HuH-7 (cell line): Measurements from ENCODE around the gene PKNOX1.
"Not testable (repeated sequence)": the region's sequence is repeated elsewhere in the genome, so short reads cannot be mapped to it uniquely, and the experiment has no call there.

Experiments
- DNase-seq: peaks from one replicate; pipeline ENCODE4 v3.0.0; 2011; ENCODE audit warnings: low spot score

Gene PKNOX1

GRCh38 chr21:42956824-42957630 lies 17.3 kb upstream of the PKNOX1 start:
- DNase-seq: no peak

DNA sequence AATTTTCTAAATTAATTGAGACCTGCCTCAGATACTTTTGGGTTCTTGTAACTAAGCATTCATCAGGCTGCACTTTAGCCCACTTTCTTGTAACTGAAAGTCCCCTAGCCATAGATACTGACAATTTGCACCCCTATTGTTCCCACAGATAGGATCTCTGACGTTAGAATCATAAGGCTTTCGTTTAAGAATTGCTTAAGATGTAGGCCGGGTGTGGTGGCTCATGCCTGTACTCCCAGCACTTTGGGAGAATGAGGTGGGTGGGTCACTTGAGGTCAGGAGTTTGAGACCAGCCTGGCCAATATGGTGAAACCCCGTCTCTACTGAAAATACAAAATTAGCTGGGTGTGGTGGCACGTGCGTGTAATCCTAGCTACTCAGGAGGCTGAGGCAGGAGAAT lies 16.2 kb upstream of the PKNOX1 start:
- DNase-seq: not testable (repeated sequence)

DNA sequence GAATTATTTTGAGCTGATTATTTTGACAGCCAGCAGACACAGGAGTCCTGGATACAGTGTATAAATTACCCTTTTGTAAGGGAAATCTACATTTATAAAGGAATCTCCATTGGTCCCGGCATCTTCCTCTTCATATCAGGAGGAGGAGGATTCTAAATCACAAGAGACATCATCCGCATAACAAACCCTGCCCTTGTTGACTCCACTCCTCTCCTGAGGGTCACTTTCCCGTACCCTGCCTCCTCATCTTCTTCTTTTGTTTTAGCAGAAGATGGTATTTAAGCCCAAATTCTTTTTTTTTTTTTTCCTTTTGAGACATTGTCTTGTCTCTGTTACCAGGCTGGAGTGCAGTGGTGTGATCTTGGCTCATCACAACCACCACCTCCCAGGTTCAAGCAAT lies 14.6 kb upstream of the PKNOX1 start:
- no peak for DNase-seq

DNA sequence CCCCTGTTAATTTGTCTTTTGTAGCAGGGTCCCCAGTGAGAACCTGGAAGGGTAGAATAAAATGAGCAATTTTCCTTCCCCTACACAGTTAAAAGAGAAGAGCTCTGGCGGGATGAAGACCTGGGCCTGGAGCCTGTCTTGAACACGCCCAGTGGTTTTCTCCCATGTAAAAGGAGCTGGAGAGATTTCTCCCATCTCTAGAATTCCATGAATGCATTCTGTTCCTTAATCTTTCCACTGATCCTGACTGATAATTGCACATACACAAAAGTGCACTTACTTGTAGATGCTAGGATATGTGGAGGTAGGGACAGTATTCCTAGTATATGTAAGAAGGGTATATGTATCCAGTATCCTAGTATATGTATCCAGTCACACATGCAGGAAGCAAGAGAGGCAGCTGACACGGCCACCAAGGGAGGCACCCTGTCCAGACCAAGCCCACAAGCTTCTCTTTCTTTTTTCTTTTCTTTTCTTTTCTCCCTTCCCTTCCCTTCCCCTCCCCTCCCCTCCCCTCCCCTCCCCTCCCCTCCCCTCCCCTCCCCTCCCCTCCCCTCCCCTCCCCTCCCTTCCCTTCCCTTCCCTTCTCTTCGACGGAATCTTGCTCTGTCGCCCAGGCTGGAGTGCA lies 11.9 kb upstream of the PKNOX1 start:
- no peak for DNase-seq

DNA sequence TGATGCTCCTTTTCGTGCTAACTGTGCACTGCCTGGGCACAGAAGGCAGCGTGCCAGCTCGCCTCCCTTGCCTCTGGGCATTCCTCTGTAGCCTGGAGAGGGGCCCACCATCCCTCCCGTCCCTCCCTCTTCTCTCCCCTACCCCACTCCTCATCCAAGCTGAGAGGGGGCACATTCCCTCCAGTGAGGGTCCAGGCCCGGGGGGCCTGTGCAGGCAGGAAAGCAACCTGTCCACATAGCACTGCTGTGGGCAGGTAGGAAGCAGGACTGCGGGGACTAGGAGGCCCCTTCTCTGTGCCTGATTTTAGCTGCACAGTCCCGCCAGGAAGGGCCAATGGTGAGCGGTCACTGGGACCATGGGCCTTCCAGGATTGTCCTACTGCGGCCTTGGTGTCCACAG lies 10.3 kb upstream of the PKNOX1 start:
- DNase-seq: no peak

- DNase-seq: no peak
These were observed 9.7 kb upstream of the PKNOX1 start for GRCh38 chr21:42964546-42965210.

- DNase-seq: no peak
These were observed 9.2 kb upstream of the PKNOX1 start for GRCh38 chr21:42965211-42965560.

GRCh38 chr21:42967616-42968015 lies 6.7 kb upstream of the PKNOX1 start:
- DNase-seq: not testable (repeated sequence)

GRCh38 chr21:42969193-42969600 lies 5.2 kb upstream of the PKNOX1 start:
- no peak for DNase-seq

GRCh38 chr21:42970946-42971653 lies 3.3 kb upstream of the PKNOX1 start:
- no peak for DNase-seq

DNA sequence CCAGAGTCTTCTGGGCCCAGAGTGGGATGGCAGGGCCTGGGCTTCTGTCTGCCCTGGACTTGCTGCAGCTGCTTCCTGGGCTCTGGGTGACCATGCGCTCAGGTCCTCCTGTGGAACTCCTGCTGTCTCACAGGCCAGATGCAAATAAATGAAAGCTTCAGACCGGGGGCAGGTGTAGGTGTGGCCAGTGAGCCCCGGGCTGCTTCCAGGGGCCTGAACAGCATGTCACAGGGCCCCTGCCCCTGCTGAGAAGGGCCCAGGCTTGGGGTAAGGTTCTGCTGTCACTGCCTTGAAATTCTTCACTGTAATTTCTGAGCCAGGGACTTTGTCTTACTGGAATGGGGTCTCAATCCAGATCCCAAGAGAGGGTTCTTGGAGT lies 2.5 kb upstream of the PKNOX1 start:
- DNase-seq: peak; percentile 59

DNA sequence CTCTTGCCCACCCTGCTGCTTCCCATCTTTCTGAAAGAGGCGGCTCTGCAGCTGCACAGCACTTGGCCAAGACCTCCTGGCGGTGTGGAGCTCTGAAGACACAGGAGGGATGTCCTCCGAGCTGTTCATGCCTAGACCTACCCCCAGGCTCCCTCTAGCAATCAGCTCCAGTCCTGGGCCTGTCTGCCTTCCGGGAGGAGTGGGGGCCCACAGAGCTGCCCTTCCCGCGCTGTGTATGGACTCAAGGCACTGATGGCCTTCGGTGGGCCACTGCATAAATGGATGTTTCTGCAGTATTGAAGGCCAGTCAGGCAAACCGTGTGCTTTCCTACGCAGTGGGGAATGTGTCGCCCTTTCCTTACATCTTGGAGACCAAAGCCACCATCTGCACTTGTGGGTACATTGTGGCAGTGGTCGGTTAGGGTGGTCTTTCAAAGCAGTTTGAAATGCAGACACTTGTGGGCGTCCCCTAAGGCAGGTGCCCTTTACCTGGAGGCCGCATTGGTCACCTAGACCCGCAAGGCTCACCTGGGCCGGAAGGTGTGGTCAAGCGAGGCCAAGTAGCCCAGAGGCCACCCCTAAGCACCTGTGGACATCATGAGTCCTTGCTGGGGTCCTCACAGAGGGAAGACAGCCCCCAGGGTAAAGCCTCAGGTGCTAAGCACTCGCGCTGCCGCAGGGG lies 912 bp upstream of the PKNOX1 start:
- no peak for DNase-seq

- DNase-seq: peak; percentile 52
These were observed 764 bp downstream of the PKNOX1 start for GRCh38 chr21:42974832-42975820.

GRCh38 chr21:42975886-42976608 lies 1.7 kb downstream of the PKNOX1 start:
- DNase-seq: no peak

- DNase-seq: no peak
These were observed 6.2 kb downstream of the PKNOX1 start for GRCh38 chr21:42980312-42981213.

DNA sequence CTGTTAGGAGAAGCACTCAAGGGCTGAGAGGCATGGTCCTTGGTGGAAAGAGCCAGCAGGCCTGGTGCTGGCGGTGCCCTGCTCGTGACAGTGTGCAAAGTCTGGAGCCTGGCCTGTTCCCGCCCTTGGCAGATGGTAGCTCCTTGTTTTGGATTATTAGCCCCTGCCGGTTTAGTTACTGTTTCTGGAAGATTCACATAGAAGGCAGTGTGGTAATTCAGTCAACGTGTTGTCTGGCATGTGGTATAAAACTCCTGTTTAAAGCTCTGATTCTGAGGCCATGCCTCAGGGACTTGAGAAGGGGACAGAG lies 6.8 kb downstream of the PKNOX1 start:
- no peak for DNase-seq

- no peak for DNase-seq
These were observed 7.5 kb downstream of the PKNOX1 start for GRCh38 chr21:42981862-42982261.

DNA sequence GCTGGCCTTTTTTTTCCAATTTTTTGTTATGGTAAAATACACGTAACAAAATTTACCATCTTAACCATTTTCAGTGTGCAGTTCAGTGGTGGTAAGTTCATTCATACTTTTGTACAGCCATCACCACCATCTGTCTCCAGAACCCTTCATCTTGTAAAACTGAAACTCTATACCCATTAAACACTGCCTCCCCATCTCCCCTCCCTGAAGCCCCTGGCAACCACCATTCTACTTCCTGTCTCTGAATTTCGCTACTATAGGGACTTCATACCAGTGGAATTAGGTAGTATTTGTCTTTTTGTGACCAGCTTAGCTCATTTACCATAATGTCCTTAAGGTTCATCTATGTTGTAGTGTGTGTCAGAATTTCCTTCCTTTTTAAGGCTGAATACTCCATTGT lies 8.7 kb downstream of the PKNOX1 start:
- no peak for DNase-seq

DNA sequence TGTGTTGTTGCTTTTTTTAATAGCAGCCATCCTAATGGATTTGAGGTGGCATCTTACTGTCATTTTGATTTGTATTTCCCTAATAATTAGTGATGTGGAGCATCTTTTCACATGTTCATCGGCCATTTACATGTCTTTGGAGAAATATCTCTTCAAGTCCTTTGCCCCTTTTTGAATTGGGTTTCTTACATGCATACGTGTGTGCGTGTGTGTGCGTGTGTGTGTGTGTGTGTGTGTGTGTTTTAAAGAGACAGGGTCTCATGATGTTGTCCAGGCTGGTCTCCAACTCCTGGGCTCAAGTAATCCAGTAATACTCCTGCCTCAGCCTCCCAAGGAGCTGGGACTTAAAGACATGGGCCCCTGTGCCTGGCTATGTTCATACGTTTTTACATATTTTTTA lies 9.5 kb downstream of the PKNOX1 start:
- DNase-seq: no peak
